HG03442 (cell line): ENCODE results near the gene EBF3.

Experiments
- ATAC-seq: cut with Tn5 transposase; IDR thresholded peaks from one replicate; pipeline ENCODE4 v1.9.1; 2021; ENCODE audit warnings: mild to moderate bottlenecking, moderate library complexity; ENCODE audit not compliant: unreplicated experiment

The EBF3 gene

GRCh38 chr10:129963641-129964501 lies at the start of gene EBF3:
Gene EBF3 (minus strand): TSS chr10:129964274. CDS start chr10:129963768, 506 bp downstream.
- ATAC-seq, result peak; percentile 44

- ATAC-seq, result no peak
Observed at GRCh38 chr10:130013335-130014262, 49.5 kb upstream of the EBF3 start.

DNA sequence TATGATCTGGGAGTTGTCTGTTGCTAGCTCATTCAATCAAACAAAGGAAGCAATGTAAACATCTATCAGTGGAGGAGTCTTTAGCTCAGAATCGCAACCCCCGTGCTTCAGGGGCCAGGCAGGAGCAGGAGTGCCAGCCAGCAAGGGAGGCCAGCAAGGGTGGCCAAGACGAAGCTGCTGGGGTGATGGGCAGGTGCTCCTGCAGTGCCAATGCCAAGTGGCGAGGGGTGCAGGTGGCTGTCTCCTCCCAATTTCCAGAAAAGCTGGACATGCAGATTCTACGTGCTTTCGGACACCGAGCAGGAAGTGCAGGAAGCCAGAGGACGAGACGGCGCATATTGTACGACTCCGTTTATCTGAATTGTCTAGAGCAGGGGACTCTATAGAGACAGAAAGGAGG lies 48.1 kb upstream of the EBF3 start:
- ATAC-seq, result no peak

GRCh38 chr10:130010653-130011052 lies 46.6 kb upstream of the EBF3 start:
- ATAC-seq, result no peak

DNA sequence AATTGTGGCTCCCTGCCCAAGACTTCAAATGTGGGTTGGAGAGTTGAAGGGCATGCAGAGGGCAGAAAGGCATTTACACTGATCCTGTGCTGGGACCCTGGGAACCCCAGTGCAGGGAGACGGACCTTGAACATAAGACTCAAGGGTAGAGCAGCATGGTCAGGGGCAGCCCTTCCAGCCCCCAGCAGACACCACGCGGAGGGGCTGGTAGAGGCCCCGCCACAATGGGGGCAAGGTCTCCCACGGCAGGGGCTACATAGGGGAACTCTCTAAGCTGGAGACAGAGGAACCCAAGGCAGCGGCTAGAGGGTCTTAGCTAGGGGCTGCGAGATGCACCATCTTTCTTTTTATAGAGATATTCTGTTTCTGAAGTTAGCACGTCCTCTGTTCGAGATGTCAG lies 45.2 kb upstream of the EBF3 start:
- no peak for ATAC-seq

- no peak for ATAC-seq
Observed at GRCh38 chr10:130003787-130004613, 39.9 kb upstream of the EBF3 start.

DNA sequence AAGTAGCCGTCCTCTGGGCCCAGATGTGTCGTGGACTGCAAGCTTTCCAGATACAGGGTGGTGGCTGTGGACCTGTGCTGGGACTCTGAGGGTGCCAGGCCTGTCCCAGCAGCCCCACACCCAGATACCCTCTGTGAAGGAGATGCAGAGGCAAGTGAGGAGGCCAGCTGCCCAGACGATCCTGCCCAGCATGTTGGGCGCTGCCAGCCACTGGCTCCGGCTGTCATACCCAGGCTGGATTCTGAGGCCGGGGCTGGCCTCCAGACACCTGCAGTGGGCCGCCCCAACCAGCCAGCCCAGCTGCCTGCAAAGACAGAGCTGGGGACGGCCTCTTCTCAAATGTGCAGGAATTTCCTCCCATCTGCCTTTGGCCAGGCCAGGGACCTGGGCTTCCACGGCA lies 39.1 kb upstream of the EBF3 start:
- no peak for ATAC-seq

DNA sequence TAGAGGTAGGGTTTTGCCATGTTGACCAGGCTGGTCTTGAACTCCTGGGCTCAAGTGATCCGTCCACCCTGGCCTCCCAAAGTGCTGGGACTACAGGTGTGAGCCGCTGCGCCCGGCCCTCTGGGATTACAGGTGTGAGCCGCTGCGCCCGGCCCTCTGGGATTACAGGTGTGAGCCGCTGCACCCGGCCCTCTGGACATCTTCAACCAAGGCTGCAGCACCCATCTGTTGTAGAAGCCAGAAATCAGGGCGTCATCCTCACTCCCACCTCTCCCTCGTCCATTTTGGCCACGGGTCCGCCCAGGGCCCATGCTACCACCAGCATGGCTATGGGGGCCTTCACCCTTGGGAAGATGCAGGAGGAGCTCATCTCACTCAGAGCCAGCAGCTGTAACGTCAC lies 38.5 kb upstream of the EBF3 start:
- no peak for ATAC-seq

GRCh38 chr10:130000918-130001317 lies 36.8 kb upstream of the EBF3 start:
- ATAC-seq, result no peak

GRCh38 chr10:129999140-129999539 lies 35.1 kb upstream of the EBF3 start:
- no peak for ATAC-seq

DNA sequence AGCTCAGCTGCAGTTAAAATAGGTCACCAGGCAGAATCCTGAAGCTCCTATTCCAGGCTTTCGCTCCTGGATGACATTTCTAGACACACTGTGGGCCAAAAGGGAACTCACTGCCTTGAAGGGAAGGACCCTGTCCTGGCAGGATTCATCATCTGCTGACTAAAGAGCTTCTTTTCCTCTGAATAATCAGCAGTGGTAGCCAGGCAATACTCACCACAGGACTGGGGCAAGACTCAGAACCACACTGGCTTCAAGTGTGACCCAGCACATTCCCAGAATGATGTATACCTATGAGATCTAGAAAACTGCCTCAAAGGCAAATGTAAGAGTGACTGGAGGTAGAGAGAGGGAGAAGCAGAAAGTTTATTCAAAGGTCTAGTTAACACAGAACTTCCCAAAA lies 29.5 kb upstream of the EBF3 start:
- no peak for ATAC-seq

GRCh38 chr10:129992356-129992755 lies 28.3 kb upstream of the EBF3 start:
- no peak for ATAC-seq

- ATAC-seq, result no peak
Observed at GRCh38 chr10:129982825-129983224, 18.8 kb upstream of the EBF3 start.

DNA sequence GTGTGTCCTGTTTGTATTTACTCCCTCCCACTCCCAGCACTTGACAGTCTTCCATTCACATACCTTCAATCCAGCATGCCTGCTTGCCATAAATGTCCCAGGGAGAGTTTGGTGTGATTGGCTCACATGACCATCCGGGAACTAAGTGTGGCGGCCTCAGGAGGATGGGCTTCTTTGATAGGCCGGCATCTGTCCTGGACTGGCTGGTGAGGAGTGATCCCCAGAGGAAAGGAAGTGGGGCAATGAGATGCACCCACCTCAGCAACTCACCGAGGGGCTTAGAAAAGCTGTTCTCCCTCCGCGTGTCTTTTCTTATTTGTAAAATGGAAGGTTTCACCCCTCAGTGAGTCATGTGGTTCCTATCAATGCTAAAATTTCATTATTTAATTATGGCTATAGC lies 14.9 kb upstream of the EBF3 start:
- ATAC-seq, result no peak

GRCh38 chr10:129978322-129978721 lies 14.2 kb upstream of the EBF3 start:
- ATAC-seq, result no peak

GRCh38 chr10:129977794-129978193 lies 13.7 kb upstream of the EBF3 start:
- ATAC-seq, result no peak

DNA sequence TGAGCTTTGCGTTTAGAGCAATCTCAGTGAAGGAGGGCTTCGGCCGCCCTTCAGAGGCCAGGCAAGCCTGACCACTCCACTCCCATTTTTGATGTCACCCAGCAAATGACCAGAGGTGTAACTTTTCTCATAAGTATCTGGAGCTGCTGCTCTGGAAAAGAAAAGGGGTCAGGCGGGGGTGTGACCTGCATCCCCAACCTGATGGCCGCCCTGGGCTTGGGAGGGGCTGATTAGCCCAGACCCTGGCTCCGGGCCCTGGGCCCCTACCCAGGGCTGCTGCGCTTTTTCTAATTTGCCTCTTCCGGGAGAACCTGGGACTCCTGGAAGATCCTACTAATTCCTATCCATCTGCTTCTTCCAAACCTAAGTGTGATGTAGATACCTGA lies 9.6 kb upstream of the EBF3 start:
- ATAC-seq, result no peak

DNA sequence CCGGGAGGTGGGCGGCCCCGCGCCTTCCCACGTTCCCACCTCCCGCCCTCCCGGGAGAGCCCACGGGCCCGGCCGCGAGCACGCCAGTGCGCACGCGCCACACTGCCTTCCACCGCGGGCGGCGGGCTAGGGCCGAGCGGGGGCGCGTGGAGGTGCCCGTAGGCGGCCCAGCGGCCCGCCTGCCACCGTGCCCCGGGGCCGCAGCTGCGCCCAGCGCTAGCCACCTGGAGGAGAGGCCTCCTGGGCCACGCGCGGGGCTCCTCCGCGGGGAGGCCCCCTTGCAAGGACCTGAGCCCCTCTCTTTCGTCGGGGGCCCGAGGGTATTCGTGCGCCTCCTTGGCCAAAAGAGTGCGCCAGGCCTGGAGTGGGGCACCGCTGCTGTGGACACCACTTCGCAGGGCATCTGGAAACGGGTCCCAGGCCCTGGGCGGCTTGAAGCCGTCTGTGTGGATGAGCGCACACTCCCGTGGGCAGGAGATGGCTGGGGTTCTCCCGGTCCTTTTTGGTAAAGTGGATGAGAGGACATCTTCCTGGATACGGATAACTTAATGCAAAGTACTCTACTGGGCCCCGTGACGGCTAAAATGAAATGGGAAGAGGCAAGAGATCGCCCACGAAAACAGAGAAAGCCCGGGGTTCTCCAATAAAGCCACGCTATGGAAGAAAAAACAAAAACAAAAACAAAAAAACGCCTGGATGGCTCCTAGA lies 9.0 kb upstream of the EBF3 start:
- ATAC-seq, result no peak

DNA sequence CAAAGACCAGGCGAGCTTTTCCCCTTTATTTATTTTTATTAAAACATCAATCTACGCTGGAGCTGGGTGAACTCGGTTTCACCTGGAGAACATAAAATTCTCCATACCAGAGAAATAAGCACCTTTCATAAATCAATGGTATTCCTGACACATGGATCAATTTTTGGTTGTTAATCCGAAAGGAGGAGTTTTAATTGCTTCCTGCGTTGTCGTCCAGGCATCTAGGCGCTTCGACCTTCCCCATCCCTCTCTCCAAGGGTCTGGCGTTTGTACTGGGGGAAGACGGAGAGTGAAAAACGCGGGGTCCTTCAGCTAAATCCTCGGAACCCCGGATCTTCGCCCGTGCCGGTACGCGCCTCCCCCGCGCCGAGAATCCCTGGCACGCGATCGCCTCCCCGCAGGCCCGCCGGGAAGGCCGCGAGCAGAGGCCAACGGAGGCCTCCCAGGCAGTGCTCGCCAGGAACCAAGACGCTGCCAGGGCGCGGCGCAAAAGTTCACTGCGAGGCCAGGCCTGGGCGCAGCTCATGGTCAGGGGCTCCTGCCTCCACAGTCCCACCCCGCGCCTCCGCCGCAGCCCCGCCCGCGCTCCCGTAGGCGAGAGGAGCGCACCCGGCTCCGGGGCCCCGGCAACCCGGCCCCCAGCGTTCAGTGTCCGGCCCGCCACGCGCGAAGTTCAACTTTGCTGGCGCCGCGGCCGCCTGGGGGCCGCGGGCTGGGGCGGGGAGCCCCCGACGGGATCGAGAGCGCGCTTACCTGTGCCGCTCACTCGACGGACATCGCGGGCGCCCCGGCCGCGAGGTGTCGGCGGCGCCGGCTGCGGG lies 8.3 kb upstream of the EBF3 start:
- no peak for ATAC-seq
